ENCODE measurements around the gene CDKL1.
"Not testable (repeated sequence)": the region's sequence is repeated elsewhere in the genome, so short reads cannot be mapped to it uniquely, and the experiment has no call there.

The CDKL1 gene

GRCh38 chr14:50383618-50384225, 13.0 kb downstream of the CDKL1 start:
- DNase-seq: no peak

GRCh38 chr14:50381823-50382287, 14.8 kb downstream of the CDKL1 start:
- no peak for DNase-seq

GRCh38 chr14:50381008-50381407, 15.7 kb downstream of the CDKL1 start:
- no peak for DNase-seq

- no peak for DNase-seq
Measured at GRCh38 chr14:50380455-50380854, 16.2 kb downstream of the CDKL1 start.

- no peak for DNase-seq
Measured at GRCh38 chr14:50379563-50379962, 17.1 kb downstream of the CDKL1 start.

GRCh38 chr14:50377550-50378085, 19.1 kb downstream of the CDKL1 start:
- no peak for DNase-seq

GRCh38 chr14:50375760-50376159, 20.9 kb downstream of the CDKL1 start:
- no peak for DNase-seq

- DNase-seq: no peak
Measured at GRCh38 chr14:50373959-50374358, 22.7 kb downstream of the CDKL1 start.

- DNase-seq: no peak
Measured at GRCh38 chr14:50371546-50371945, 25.1 kb downstream of the CDKL1 start.

- DNase-seq: peak; percentile 26
Measured at GRCh38 chr14:50366589-50366988, 30.1 kb downstream of the CDKL1 start.

- no peak for DNase-seq
Measured at GRCh38 chr14:50366115-50366514, 30.6 kb downstream of the CDKL1 start.

- not testable (repeated sequence) for DNase-seq
Measured at GRCh38 chr14:50365572-50365971, 31.1 kb downstream of the CDKL1 start.

- DNase-seq: no peak
Measured at GRCh38 chr14:50364792-50365191, 31.9 kb downstream of the CDKL1 start.

GRCh38 chr14:50363714-50364111, 33.0 kb downstream of the CDKL1 start:
- peak; percentile 70 for DNase-seq

- DNase-seq: peak; percentile 59
Measured at GRCh38 chr14:50362764-50363713, 33.6 kb downstream of the CDKL1 start.

- DNase-seq: not testable (repeated sequence)
Measured at GRCh38 chr14:50361473-50362403, 34.9 kb downstream of the CDKL1 start.

- DNase-seq: no peak
Measured at GRCh38 chr14:50360851-50361250, 35.8 kb downstream of the CDKL1 start.

- no peak for DNase-seq
Measured at GRCh38 chr14:50360093-50360492, 36.6 kb downstream of the CDKL1 start.

GRCh38 chr14:50359631-50360030, 37.0 kb downstream of the CDKL1 start:
- no peak for DNase-seq

GRCh38 chr14:50357753-50358395, 38.8 kb downstream of the CDKL1 start:
- DNase-seq: no peak

- no peak for DNase-seq
Measured at GRCh38 chr14:50357124-50357523, 39.6 kb downstream of the CDKL1 start.

- DNase-seq: not testable (repeated sequence)
Measured at GRCh38 chr14:50356283-50356682, 40.4 kb downstream of the CDKL1 start.

Data from CD4-positive, alpha-beta T cell treated with Interleukin-12 subunit alpha and Interleukin-12 subunit beta, for 1 hour (primary cell).